ENCODE measurements around the gene CRACR2A. TPM values are rescaled to one million over a fixed set of nuclear protein-coding genes. Genes with fewer than 3 reads are reported as not detected.

CRACR2A gene
- total RNA-seq, 1 experiment from 2014 or later = not detected

DNA sequence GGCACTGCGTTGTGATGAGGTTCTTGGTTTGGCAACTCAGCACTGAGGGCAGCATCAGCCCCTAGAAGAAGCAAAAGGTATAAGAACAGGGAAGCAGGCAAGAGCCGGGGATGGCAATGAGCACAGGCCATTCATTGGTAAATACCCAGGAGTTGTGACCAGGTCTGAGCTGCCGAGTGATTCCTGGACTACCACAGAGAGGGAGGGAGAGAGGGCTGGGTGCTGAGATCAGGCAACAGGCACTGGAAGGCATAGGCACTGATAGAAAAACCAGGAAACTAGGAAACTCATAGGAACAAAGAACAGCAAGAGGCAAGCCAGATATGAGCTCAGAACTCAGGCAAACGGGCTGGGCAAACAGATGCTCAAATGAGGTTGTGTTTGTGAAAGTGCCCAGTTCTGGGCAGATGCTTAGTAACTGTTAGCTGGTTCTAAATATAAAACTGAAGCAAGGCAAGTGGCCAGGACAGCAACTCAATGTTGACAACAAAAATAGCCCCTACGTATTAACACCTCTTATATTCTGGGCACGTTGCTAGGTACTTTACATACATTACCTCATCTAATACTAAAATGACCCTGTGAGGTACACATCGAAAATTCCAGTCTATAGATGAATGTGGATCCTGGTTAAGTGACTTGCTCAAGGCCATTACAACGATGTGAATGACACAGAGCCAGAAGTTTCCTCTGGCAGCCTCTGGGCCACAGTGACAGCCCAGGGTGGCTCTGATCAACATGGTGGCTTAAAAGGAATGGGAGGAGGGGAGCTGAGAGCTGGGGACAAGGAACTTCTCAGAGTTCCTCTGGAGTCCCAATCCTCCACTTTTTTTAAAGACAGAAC, 140.8 kb downstream of the CRACR2A start:
- BruUV-seq (replicated peaks) = no TSS peak
- no peak for DNase-seq (ENCODE audit: unreplicated experiment)
- no peak for TF ChIP-seq CTCF (IDR thresholded peaks at IDR 0.05; ENCODE audit: unreplicated experiment)
- intact Hi-C loops (cut with micrococcal nuclease) = no loop called here
- H3K4me1 Mint-ChIP-seq (ENCODE audit: insufficient read depth, unreplicated experiment) = no peaks in the 10 kb centered on the region
- H3K27ac Mint-ChIP-seq (ENCODE audit: low read depth, unreplicated experiment) = no peak overlapping the region
- no peaks in the 10 kb centered on the region for H3K36me3 Mint-ChIP-seq (ENCODE audit: insufficient read depth, unreplicated experiment)
- H3K27me3 Mint-ChIP-seq (ENCODE audit: insufficient read depth, unreplicated experiment) = no peaks in the 10 kb centered on the region
- H3K9me3 Mint-ChIP-seq (ENCODE audit: unreplicated experiment) = no peaks in the 10 kb centered on the region
- no peak overlapping the region for H3K4me3 Mint-ChIP-seq (ENCODE audit: unreplicated experiment)
- POLR2A ChIA-PET = no interaction called here
- CTCF ChIA-PET = interaction anchor here (0.6 kb wide), 1 partner anchor 188 kb away, joined by 5 read pairs; no protein-coding TSS in a partner anchor

DNA sequence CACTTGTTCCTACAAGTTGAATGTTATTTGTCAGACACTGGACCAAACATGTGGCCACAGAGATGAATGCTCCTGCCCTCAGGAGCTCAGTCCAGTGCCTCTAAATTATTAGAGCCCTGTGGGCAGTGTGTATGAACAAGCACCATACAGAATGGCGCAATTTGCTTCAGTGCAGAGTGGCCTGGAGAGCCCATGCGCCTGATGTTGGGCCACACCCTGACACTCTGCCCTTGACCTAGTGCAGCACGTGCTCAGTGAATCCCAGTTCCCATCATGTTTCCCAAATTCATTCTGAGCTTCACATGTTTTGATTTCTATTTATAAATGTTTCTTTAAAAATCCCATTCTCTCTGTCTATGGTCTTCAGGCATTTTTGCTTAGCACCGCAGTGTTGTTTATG, 145.1 kb downstream of the CRACR2A start:
- TF ChIP-seq CTCF (IDR thresholded peaks at IDR 0.05; ENCODE audit: unreplicated experiment) = no peak
- Mint-ChIP-seq H3K36me3 (ENCODE audit: insufficient read depth, unreplicated experiment) (no peaks in the 10 kb centered on the region), H3K9me3 (ENCODE audit: unreplicated experiment) (no peaks in the 10 kb centered on the region), H3K4me1 (ENCODE audit: insufficient read depth, unreplicated experiment) (peaks cover 12% of the 10 kb centered on the region), H3K27me3 (ENCODE audit: insufficient read depth, unreplicated experiment) (peaks cover 19% of the 10 kb centered on the region), H3K4me3 (ENCODE audit: unreplicated experiment) (no peak overlapping the region), H3K27ac (ENCODE audit: low read depth, unreplicated experiment) (no peak overlapping the region)
- BruUV-seq (replicated peaks) = no TSS peak
- no peak for DNase-seq (ENCODE audit: unreplicated experiment)
- ChIA-PET POLR2A (no interaction called here), CTCF (interaction anchor here (0.8 kb wide), 2 partner anchors 15 to 85 kb away, joined by 3 read pairs; no protein-coding TSS in a partner anchor)
- intact Hi-C loops (cut with micrococcal nuclease) = no loop called here

GRCh38 chr12:3607039-3607720, 145.7 kb downstream of the CRACR2A start:
- BruUV-seq (replicated peaks) = no TSS peak
- H3K9me3 Mint-ChIP-seq (ENCODE audit: unreplicated experiment) = no peaks in the 10 kb centered on the region
- peaks cover 12% of the 10 kb centered on the region for H3K4me1 Mint-ChIP-seq (ENCODE audit: insufficient read depth, unreplicated experiment)
- no peak overlapping the region for H3K4me3 Mint-ChIP-seq (ENCODE audit: unreplicated experiment)
- no peak for TF ChIP-seq CTCF (IDR thresholded peaks at IDR 0.05; ENCODE audit: unreplicated experiment)
- H3K27ac Mint-ChIP-seq (ENCODE audit: low read depth, unreplicated experiment) = no peak overlapping the region
- intact Hi-C loops (cut with micrococcal nuclease) = no loop called here
- peaks cover 23% of the 10 kb centered on the region for H3K27me3 Mint-ChIP-seq (ENCODE audit: insufficient read depth, unreplicated experiment)
- ChIA-PET CTCF (interaction anchor here (0.8 kb wide), 2 partner anchors 15 to 85 kb away, joined by 3 read pairs; no protein-coding TSS in a partner anchor), POLR2A (no interaction called here)
- H3K36me3 Mint-ChIP-seq (ENCODE audit: insufficient read depth, unreplicated experiment) = no peaks in the 10 kb centered on the region
- DNase-seq (ENCODE audit: unreplicated experiment) = no peak

DNA sequence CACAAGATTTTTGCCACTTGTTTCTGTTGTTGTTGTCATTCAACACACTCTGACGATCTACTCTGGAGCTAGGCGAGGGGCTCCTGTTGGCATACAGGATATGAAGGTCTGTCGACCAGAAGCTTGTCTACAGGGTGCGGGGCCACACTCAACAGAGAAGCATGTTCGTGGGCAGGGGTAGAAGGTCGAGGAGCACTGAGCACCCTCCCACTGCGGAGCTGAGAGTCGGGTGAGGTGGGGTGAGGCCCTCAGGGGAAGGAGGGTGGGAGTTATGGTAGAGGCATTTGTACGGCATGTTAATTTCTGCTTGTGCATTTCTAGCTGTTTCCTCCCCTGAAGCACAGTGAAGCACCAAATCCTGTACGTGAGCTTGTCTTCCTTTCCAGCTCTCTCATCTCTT, 146.8 kb downstream of the CRACR2A start:
- no peak for DNase-seq (ENCODE audit: unreplicated experiment)
- ChIA-PET POLR2A (no interaction called here), CTCF (interaction anchor here (0.9 to 1.4 kb wide), 2 partner anchors 291 to 306 kb away, joined by 4 to 10 read pairs; no protein-coding TSS in a partner anchor)
- H3K4me3 Mint-ChIP-seq (ENCODE audit: unreplicated experiment) = no peak overlapping the region
- H3K27ac Mint-ChIP-seq (ENCODE audit: low read depth, unreplicated experiment) = no peak overlapping the region
- BruUV-seq (replicated peaks) = no TSS peak
- peaks cover 23% of the 10 kb centered on the region for H3K27me3 Mint-ChIP-seq (ENCODE audit: insufficient read depth, unreplicated experiment)
- intact Hi-C loops (cut with micrococcal nuclease) = no loop called here
- peaks cover 12% of the 10 kb centered on the region for H3K4me1 Mint-ChIP-seq (ENCODE audit: insufficient read depth, unreplicated experiment)
- no peaks in the 10 kb centered on the region for H3K9me3 Mint-ChIP-seq (ENCODE audit: unreplicated experiment)
- no peaks in the 10 kb centered on the region for H3K36me3 Mint-ChIP-seq (ENCODE audit: insufficient read depth, unreplicated experiment)
- TF ChIP-seq CTCF (IDR thresholded peaks at IDR 0.05; ENCODE audit: unreplicated experiment) = no peak

Measured in MCF 10A (cell line).